ENCODE data around the gene MTHFR. TPM values are rescaled to one million over a fixed set of nuclear protein-coding genes. Genes with fewer than 3 reads are reported as not detected.

The MTHFR gene
- total and polyA plus RNA-seq, 2 donors, result 20.1 to 26.9 TPM

GRCh38 chr1:11774753-11775152 lies 31.0 kb downstream of the MTHFR start:
- no peak for DNase-seq (ENCODE audit: extremely low spot score)
- H3K36me3 ChIP-seq (ENCODE audit: insufficient read depth), result no peaks in the 10 kb centered on the region
- no peak overlapping the region for H3K27ac ChIP-seq (ENCODE audit: low read depth)
- H3K4me1 ChIP-seq (ENCODE audit: insufficient read depth), result no peaks in the 10 kb centered on the region
- WGBS, result 84% methylated on average over 9 of the region's 9 CpGs
- no peak overlapping the region for H3K4me3 ChIP-seq (ENCODE audit: low read depth, low read length)

GRCh38 chr1:11772458-11772857 lies 33.3 kb downstream of the MTHFR start:
- Histone ChIP-seq H3K4me3 (ENCODE audit: low read depth, low read length) (no peak overlapping the region), H3K36me3 (ENCODE audit: insufficient read depth) (no peaks in the 10 kb centered on the region), H3K4me1 (ENCODE audit: insufficient read depth) (no peaks in the 10 kb centered on the region), H3K27ac (ENCODE audit: low read depth) (no peak overlapping the region)
- WGBS, result 53% methylated on average over 5 of the region's 5 CpGs
- no peak for DNase-seq (ENCODE audit: extremely low spot score)

DNA sequence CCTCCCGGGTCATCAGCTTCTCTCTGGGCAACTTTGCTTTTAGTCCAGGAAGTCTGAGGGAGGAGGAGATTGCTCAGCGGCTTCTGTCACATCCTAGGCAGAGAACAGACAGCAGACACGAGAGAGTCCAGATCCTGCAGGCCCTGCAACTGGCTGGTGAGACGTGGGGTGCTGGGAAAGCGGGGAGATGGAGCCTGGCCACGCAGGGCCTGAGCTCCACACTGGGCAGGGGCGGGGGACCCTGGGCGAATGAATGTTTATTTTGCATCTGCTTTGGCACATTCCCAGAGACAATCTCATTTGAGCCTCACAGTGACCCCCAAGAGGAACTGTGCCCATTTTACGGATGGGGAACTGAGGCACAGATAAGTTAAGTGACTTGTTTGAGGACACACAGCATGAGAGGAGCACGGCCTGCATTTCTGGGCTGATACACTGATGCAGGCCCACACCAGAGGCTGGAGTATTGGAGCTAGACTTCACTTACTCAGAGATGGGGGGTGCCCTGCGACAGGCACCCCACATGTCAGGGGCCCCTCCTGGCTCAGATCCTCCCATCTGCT lies 34.2 kb downstream of the MTHFR start:
- no peak overlapping the region for H3K4me3 ChIP-seq (ENCODE audit: low read depth, low read length)
- H3K4me1 ChIP-seq (ENCODE audit: insufficient read depth), result no peaks in the 10 kb centered on the region
- DNase-seq (ENCODE audit: extremely low spot score), result no peak
- no peaks in the 10 kb centered on the region for H3K36me3 ChIP-seq (ENCODE audit: insufficient read depth)
- H3K27ac ChIP-seq (ENCODE audit: low read depth), result no peak overlapping the region
- WGBS, result 59% methylated on average over 11 of the region's 11 CpGs

DNA sequence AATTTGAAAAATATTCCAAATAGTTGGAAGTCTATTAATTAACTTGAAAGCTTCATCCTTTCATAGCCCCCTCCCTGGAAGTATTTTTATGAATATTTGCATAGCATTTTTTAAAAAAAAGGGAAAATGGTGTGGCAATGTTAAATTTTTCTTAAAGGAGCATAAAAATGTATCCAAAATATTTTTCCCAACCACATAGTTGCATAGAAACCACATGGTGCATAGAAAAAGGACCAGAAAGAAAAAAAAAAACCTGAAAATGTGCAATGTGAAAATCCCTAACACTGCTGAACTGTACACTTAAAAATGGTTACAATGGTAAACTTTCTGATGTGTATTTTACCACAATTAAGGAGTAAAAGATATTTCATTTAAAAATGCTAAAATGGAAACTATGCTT lies 35.8 kb downstream of the MTHFR start:
- no peaks in the 10 kb centered on the region for H3K4me1 ChIP-seq (ENCODE audit: insufficient read depth)
- no peak for DNase-seq (ENCODE audit: extremely low spot score)
- H3K27ac ChIP-seq (ENCODE audit: low read depth), result no peak overlapping the region
- H3K36me3 ChIP-seq (ENCODE audit: insufficient read depth), result no peaks in the 10 kb centered on the region
- H3K4me3 ChIP-seq (ENCODE audit: low read depth, low read length), result no peak overlapping the region

- no peak overlapping the region for H3K4me3 ChIP-seq (ENCODE audit: low read depth, low read length)
- 72% methylated on average over 4 of the region's 4 CpGs for WGBS
- no peak for DNase-seq (ENCODE audit: extremely low spot score)
- H3K4me1 ChIP-seq (ENCODE audit: insufficient read depth), result no peaks in the 10 kb centered on the region
- no peak overlapping the region for H3K27ac ChIP-seq (ENCODE audit: low read depth)
- H3K36me3 ChIP-seq (ENCODE audit: insufficient read depth), result no peaks in the 10 kb centered on the region
These were observed 36.5 kb downstream of the MTHFR start for GRCh38 chr1:11769274-11769673.

DNA sequence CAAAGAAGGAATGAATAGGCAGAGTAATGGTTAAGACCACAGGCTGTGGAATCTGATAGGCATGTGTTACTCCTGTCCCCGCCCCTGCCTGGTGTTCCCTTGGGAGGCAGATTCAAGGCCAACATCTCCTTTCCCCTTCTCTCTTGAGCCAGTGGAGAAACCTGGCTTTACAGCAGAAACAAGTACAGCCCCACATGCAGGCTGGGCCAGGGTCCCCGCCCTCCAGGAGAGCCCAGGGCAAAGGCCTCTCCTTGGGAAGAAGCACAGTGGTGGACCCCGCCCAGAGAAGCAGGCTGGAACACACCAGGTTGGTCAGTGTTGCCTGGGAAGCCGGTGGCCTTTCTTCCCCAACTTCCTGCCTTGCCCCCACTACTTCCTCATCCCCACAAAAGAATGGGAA lies 36.9 kb downstream of the MTHFR start:
- Histone ChIP-seq H3K4me3 (ENCODE audit: low read depth, low read length) (no peak overlapping the region), H3K4me1 (ENCODE audit: insufficient read depth) (no peaks in the 10 kb centered on the region), H3K36me3 (ENCODE audit: insufficient read depth) (no peaks in the 10 kb centered on the region), H3K27ac (ENCODE audit: low read depth) (no peak overlapping the region)
- DNase-seq (ENCODE audit: extremely low spot score), result no peak
- 59% methylated on average over 4 of the region's 4 CpGs for WGBS

DNA sequence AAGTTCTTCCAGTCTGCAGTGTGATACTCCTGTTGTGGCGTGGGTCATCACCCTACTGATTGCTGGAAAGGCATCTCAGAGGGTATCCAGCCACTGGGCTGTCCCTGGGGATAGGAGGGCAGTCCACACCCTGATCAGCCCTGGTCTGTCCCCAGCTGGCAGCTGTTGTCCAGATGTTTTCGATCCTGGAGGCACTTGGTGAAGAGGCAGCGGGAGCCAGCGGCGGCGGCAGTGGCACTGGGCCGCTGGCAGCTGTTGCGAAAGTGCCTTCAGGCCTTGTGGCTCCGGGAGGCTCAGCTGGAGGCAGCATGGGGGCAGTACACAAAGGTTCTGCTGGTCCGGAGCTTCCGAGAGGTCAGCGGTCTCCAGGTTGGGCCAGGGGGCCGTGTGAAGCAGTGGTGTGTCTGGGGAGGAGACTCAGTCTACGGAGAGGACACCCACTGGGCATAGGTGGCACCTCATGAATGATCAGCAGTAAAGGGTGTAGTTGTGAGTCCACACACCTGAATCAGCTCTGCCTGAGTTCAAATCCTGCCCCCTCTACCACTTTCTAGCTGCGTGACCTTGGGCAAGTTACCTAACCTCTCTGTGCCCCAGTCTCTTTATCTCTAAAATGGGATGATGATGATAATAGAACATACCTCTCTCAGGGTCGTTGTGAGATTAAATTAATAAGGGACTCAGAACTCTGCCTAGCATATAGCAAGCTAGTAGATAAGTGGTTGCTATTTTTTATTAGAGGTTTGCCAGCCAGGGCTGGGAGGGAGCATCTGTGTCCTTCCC lies 37.7 kb downstream of the MTHFR start:
- no peak for DNase-seq (ENCODE audit: extremely low spot score)

GRCh38 chr1:11766429-11766776 lies 39.4 kb downstream of the MTHFR start:
- no peaks in the 10 kb centered on the region for H3K36me3 ChIP-seq (ENCODE audit: insufficient read depth)
- WGBS, result 71% methylated on average over 14 of the region's 14 CpGs
- no peaks in the 10 kb centered on the region for H3K4me1 ChIP-seq (ENCODE audit: insufficient read depth)
- H3K27ac ChIP-seq (ENCODE audit: low read depth), result no peak overlapping the region
- DNase-seq (ENCODE audit: extremely low spot score), result no peak
- no peak overlapping the region for H3K4me3 ChIP-seq (ENCODE audit: low read depth, low read length)

More for the DNA sequence above, 37.7 kb downstream of the MTHFR start:
- Histone ChIP-seq H3K36me3 (ENCODE audit: insufficient read depth) (no peaks in the 10 kb centered on the region), H3K4me1 (ENCODE audit: insufficient read depth) (no peaks in the 10 kb centered on the region), H3K4me3 (ENCODE audit: low read depth, low read length) (no peak overlapping the region), H3K27ac (ENCODE audit: low read depth) (no peak overlapping the region)
- 73% methylated on average over 16 of the region's 16 CpGs for WGBS

DNA sequence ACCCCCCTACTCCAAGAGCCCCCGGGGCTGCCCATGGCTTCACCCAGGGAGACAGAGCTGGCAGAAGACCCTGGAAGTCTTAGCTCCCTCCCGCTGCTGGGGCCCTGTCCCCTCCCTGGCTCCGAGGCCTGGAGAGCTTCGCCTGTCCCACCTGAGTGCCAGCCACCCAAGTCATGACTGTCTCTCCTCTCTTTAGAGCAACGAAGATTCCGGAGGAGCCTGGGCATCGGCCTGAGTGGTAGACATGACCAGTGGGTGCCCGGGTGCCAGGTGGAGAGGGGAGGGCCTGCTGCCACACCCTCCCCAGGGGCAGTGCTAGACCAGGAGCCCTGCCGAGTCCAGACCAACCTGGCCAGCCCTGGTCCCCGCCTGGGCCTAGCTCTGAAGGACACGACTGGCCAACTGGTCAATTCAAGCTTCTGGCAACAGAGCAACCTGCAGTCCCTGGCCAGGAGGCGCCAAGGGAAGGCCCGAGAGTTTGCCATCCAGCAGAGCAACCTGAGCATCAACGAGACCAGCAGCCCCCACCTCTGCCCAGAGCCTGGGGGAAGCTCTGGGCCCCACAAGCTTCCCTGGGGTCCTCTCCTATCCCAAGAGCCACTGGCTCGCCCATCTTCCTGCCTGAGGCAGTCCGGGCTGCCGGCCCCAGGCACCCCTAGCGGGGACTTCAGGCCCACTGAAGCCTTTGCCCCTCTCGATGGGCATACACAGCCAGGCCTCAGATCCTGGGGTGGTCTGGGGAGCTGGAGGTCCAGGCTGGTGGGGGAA lies 39.9 kb downstream of the MTHFR start:
- H3K4me3 ChIP-seq (ENCODE audit: low read depth, low read length), result no peak overlapping the region
- DNase-seq (ENCODE audit: extremely low spot score), result no peak
- WGBS, result 85% methylated on average over 19 of the region's 19 CpGs
- no peaks in the 10 kb centered on the region for H3K4me1 ChIP-seq (ENCODE audit: insufficient read depth)
- H3K36me3 ChIP-seq (ENCODE audit: insufficient read depth), result no peaks in the 10 kb centered on the region
- no peak overlapping the region for H3K27ac ChIP-seq (ENCODE audit: low read depth)

- no peaks in the 10 kb centered on the region for H3K36me3 ChIP-seq (ENCODE audit: insufficient read depth)
- no peaks in the 10 kb centered on the region for H3K4me1 ChIP-seq (ENCODE audit: insufficient read depth)
- H3K27ac ChIP-seq (ENCODE audit: low read depth), result no peak overlapping the region
- no peak overlapping the region for H3K4me3 ChIP-seq (ENCODE audit: low read depth, low read length)
- no peak for DNase-seq (ENCODE audit: extremely low spot score)
- WGBS, result 76% methylated on average over 7 of the region's 7 CpGs
These were observed 41.2 kb downstream of the MTHFR start for GRCh38 chr1:11764519-11764918.

DNA sequence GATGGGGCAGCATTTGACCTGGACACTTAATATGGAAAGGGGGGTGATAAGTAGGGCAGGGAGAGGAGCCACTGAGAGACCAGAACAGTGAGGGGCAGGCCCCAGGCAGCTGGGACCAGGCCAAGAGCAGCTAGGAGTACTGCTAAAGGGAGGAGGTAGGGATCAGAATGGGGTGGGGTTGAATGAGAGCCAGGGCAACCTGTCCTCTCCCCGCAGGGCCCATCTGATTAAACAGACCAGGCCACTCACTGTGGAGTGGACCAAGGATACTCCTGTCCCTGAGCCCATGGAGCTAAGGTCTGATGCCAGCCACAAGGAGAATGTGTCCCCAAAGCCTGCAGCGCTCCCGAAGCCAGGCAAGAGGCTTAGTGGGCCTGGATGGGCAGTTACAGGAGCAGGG lies 41.6 kb downstream of the MTHFR start:
- 77% methylated on average over 3 of the region's 3 CpGs for WGBS
- no peak for DNase-seq (ENCODE audit: extremely low spot score)
- Histone ChIP-seq H3K36me3 (ENCODE audit: insufficient read depth) (no peaks in the 10 kb centered on the region), H3K4me3 (ENCODE audit: low read depth, low read length) (no peak overlapping the region), H3K4me1 (ENCODE audit: insufficient read depth) (no peaks in the 10 kb centered on the region), H3K27ac (ENCODE audit: low read depth) (no peak overlapping the region)

- Histone ChIP-seq H3K4me1 (ENCODE audit: insufficient read depth) (no peaks in the 10 kb centered on the region), H3K36me3 (ENCODE audit: insufficient read depth) (no peaks in the 10 kb centered on the region), H3K27ac (ENCODE audit: low read depth) (no peak within 1 kb of the TSS), H3K4me3 (ENCODE audit: low read depth, low read length) (no peak within 1 kb of the TSS)
- WGBS, result 6% methylated on average over 29 of the region's 29 CpGs
- no peak for DNase-seq (ENCODE audit: extremely low spot score)
These were observed 43.8 kb downstream of the MTHFR start, which contains the start of gene C1orf167 for GRCh38 chr1:11761988-11762406. TSS of gene C1orf167 (plus strand) at chr1:11762193. CDS start at chr1:11764401, 2,208 bp downstream.

DNA sequence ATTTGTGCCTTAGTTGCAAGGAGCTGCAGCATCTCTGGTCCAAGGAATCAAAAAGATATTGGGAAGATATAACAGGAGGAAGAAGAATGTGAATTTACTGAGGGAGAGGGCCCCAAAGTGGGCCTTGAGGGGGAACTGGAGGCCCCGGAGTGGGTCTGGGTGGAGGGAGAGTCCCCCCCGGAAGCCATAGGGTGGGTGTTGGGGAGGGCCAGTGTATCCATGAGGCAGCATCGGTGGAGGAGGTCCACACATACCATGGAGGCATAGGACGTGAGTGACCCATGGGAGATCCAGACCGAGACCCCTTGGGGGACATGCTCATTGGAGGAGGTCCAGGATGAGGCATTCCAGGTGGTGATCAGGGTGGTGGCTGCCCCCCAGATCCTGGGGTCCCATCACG lies 44.5 kb downstream of the MTHFR start:
- no peaks in the 10 kb centered on the region for H3K36me3 ChIP-seq (ENCODE audit: insufficient read depth)
- WGBS, result 81% methylated on average over 6 of the region's 6 CpGs
- H3K4me1 ChIP-seq (ENCODE audit: insufficient read depth), result no peaks in the 10 kb centered on the region
- no peak overlapping the region for H3K4me3 ChIP-seq (ENCODE audit: low read depth, low read length)
- H3K27ac ChIP-seq (ENCODE audit: low read depth), result no peak overlapping the region
- DNase-seq (ENCODE audit: extremely low spot score), result no peak

DNA sequence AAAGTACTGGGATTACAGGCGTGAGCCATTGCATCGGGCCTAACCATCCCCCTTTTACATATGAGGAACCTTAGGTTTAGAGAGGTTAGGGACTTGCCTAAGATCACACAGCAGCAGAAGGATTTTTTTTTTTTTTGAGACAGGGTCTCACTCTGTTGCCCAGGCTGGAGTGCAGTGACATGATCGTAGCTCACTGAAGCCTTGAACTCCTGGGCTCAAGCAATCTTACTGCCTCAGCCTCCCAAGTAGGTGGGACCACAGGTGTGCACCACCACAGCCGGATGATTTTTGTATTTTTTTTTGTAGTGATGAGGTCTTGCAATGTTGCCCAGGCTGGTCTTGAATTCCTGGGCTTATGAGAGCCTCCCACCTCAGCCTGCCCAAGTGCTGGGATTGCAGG lies 46.0 kb downstream of the MTHFR start:
- no peak overlapping the region for H3K4me3 ChIP-seq (ENCODE audit: low read depth, low read length)
- WGBS, result 88% methylated on average over 4 of the region's 4 CpGs
- no peaks in the 10 kb centered on the region for H3K36me3 ChIP-seq (ENCODE audit: insufficient read depth)
- no peaks in the 10 kb centered on the region for H3K4me1 ChIP-seq (ENCODE audit: insufficient read depth)
- no peak for DNase-seq (ENCODE audit: extremely low spot score)
- no peak overlapping the region for H3K27ac ChIP-seq (ENCODE audit: low read depth)
